Muscle layer of duodenum (tissue), 2 donors: ENCODE measurements around the gene PPP6C.
"Not testable (repeated sequence)": the region's sequence is repeated elsewhere in the genome, so short reads cannot be mapped to it uniquely, and the experiment has no call there.

Experiments used
- H3K27ac ChIP-seq: one replicate; pipeline ENCODE4 v1.7.0; 2013; ENCODE audit warnings: mild to moderate bottlenecking, low read length
- H3K27me3 ChIP-seq: one replicate; pipeline ENCODE4 v1.7.0; 2013; ENCODE audit warnings: low read depth, mild to moderate bottlenecking, control low read depth, low read length
- H3K36me3 ChIP-seq, 2 donors: one replicate each; pipeline ENCODE4 v1.7.0; 2013; ENCODE audit warnings: low read length in 2 of 2, control low read depth in 1 of 2, mild to moderate bottlenecking in 1 of 2; ENCODE audit not compliant: insufficient read depth in 2 of 2, control insufficient read depth in 1 of 2
- H3K4me1 ChIP-seq, 2 donors: one replicate each; pipeline ENCODE4 v1.7.0; 2013; ENCODE audit warnings: low read length in 2 of 2, mild to moderate bottlenecking in 2 of 2, control low read depth in 1 of 2, moderate library complexity in 1 of 2; ENCODE audit not compliant: insufficient read depth in 2 of 2, control insufficient read depth in 1 of 2
- H3K4me3 ChIP-seq, 2 donors: one replicate each; pipeline ENCODE4 v1.7.0; 2013; ENCODE audit warnings: low read length in 2 of 2, low read depth in 1 of 2, mild to moderate bottlenecking in 1 of 2
- H3K9me3 ChIP-seq, 2 donors: one replicate each; pipeline ENCODE4 v1.7.0; 2013; ENCODE audit warnings: low read length in 2 of 2, control low read depth in 1 of 2, mild to moderate bottlenecking in 1 of 2; ENCODE audit not compliant: control insufficient read depth in 1 of 2
- donor health status: healthy.

Gene PPP6C

GRCh38 chr9:125110464-125110863 lies 79.1 kb downstream of the PPP6C start:
- H3K4me1 ChIP-seq, result no peaks in the 10 kb centered on the region
- H3K4me3 ChIP-seq, result no peak overlapping the region
- H3K27ac ChIP-seq, result no peak overlapping the region
- no peaks in the 10 kb centered on the region for H3K36me3 ChIP-seq
- no peaks in the 10 kb centered on the region for H3K27me3 ChIP-seq
- H3K9me3 ChIP-seq, result peaks cover 0 to 10% of the 10 kb centered on the region in 2 donors

GRCh38 chr9:125108541-125108940 lies 81.1 kb downstream of the PPP6C start:
- H3K4me1 ChIP-seq, H3K4me3 ChIP-seq, H3K36me3 ChIP-seq, H3K27ac ChIP-seq, H3K27me3 ChIP-seq: not testable (repeated sequence)
- peaks cover 0 to 10% of the 10 kb centered on the region in 2 donors for H3K9me3 ChIP-seq

- no peaks in the 10 kb centered on the region for H3K27me3 ChIP-seq
- H3K4me3 ChIP-seq, result no peak overlapping the region
- peaks cover 0 to 6% of the 10 kb centered on the region in 2 donors for H3K4me1 ChIP-seq
- no peaks in the 10 kb centered on the region for H3K36me3 ChIP-seq
- peaks cover 0 to under 1% of the 10 kb centered on the region in 2 donors for H3K9me3 ChIP-seq
- no peak overlapping the region for H3K27ac ChIP-seq
These were observed 83.2 kb downstream of the PPP6C start for GRCh38 chr9:125106285-125106893.

- Histone ChIP-seq H3K9me3 (no peaks in the 10 kb centered on the region), H3K27me3 (no peaks in the 10 kb centered on the region), H3K27ac (no peak overlapping the region), H3K4me1 (peaks cover 0 to 6% of the 10 kb centered on the region in 2 donors), H3K4me3 (no peak overlapping the region), H3K36me3 (no peaks in the 10 kb centered on the region)
These were observed 85.7 kb downstream of the PPP6C start for GRCh38 chr9:125103770-125104460.

- peaks cover 0 to 6% of the 10 kb centered on the region in 2 donors for H3K4me1 ChIP-seq
- no peaks in the 10 kb centered on the region for H3K9me3 ChIP-seq
- no peak overlapping the region for H3K27ac ChIP-seq
These were observed 86.6 kb downstream of the PPP6C start for GRCh38 chr9:125103021-125103420.

GRCh38 chr9:125100822-125101221 lies 88.8 kb downstream of the PPP6C start:
- H3K27ac ChIP-seq, result no peak overlapping the region
- H3K36me3 ChIP-seq, result no peaks in the 10 kb centered on the region
- H3K27me3 ChIP-seq, result no peaks in the 10 kb centered on the region
- H3K9me3 ChIP-seq, result no peaks in the 10 kb centered on the region
- no peak overlapping the region for H3K4me3 ChIP-seq
- H3K4me1 ChIP-seq, result peaks cover 0 to 6% of the 10 kb centered on the region in 2 donors

More at GRCh38 chr9:125103021-125103420, 86.6 kb downstream of the PPP6C start:
- Histone ChIP-seq H3K36me3 (no peaks in the 10 kb centered on the region), H3K4me3 (no peak overlapping the region), H3K27me3 (no peaks in the 10 kb centered on the region)

GRCh38 chr9:125099816-125100215 lies 89.8 kb downstream of the PPP6C start:
- H3K27ac ChIP-seq, result no peak overlapping the region
- H3K9me3 ChIP-seq, result no peaks in the 10 kb centered on the region
- no peak overlapping the region for H3K4me3 ChIP-seq
- H3K36me3 ChIP-seq, result no peaks in the 10 kb centered on the region
- no peaks in the 10 kb centered on the region for H3K27me3 ChIP-seq
- H3K4me1 ChIP-seq, result peaks cover 0 to 9% of the 10 kb centered on the region in 2 donors
